HG02588 (cell line): ENCODE results near the gene COQ2.
"Not testable (repeated sequence)": the region's sequence is repeated elsewhere in the genome, so short reads cannot be mapped to it uniquely, and the experiment has no call there.

ENCODE experiments used
- ATAC-seq: cut with Tn5 transposase; IDR thresholded peaks from one replicate; pipeline ENCODE4 v1.9.1; 2021; ENCODE audit warnings: mild to moderate bottlenecking, moderate library complexity; ENCODE audit not compliant: unreplicated experiment

The COQ2 gene

DNA sequence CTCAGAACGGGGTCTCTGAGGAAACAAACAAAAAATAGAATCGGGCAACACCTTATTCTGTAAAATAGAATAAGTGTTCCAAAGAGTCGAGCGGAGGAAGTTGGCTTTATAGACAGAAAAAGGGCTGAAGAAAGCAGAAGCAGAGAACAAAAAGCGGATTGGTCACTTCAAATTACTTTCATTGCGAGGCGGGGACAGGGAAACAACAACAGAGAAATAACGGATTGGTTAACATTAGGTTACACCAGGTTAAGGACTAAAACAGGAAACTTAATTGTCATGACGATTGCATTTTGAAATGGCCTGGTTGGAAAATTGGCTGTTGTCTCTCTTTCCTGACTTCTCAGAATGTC is 433 bp upstream of the COQ2 start:
- ATAC-seq = no peak

DNA sequence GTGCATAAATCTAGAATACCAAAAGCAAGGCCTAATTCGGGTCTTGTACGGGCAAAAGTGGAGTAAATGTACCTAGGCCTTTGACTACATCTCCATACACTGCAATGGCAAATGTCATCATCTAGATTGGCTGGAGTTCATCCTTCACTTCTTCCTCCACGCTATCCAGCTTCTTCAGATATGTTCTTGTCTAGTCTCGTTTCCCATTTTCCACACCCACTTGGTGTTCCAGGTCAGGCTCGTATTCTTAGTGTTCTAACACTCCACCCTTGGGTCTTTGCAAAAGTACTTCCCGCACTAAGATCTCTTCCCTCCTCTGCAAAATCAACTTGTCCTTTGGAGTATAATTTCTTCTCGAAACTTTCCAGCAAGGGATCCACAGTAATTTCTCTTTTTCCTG is 1.4 kb downstream of the COQ2 start:
- ATAC-seq = no peak

DNA sequence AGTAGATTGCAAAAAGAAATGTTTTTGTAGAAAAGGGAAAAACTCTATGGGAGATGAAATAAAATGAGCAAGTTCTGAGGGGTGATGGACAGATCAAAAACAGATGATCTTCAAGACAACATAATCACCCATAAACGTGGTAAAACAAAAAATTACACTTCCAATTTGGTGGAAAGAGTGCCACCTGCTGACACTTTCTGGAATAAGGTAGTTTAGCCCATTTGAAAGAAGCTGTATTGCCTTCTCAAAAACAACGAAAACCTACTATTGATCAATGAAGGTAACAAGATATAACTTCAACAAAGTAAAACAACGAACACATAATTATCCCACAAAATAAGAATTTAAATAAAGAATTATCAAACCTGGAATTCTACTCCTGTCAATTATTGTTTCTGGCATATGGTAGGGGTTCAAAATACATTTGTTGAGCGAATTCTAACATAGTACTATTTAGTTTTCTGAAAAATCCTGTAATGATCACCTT is 2.5 kb downstream of the COQ2 start:
- no peak for ATAC-seq

DNA sequence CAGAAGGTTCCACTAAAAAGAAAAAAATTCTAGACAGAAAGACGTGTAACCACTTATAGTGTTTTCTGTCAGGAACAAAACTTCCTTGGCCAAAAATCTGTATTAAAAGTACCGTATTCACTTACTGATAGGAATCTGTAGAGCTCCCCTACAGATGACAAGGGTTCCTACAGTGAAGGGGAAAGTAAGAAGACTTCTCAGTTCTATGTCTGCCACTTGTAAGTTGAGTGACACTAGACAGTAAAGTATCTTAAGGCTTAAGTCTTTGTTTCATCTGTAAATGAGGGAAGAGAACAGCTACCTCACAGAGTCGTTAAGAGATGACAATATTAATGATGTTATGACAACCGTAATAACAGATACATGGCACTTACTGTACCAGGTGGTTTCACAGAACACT is 3.3 kb downstream of the COQ2 start:
- ATAC-seq = no peak

DNA sequence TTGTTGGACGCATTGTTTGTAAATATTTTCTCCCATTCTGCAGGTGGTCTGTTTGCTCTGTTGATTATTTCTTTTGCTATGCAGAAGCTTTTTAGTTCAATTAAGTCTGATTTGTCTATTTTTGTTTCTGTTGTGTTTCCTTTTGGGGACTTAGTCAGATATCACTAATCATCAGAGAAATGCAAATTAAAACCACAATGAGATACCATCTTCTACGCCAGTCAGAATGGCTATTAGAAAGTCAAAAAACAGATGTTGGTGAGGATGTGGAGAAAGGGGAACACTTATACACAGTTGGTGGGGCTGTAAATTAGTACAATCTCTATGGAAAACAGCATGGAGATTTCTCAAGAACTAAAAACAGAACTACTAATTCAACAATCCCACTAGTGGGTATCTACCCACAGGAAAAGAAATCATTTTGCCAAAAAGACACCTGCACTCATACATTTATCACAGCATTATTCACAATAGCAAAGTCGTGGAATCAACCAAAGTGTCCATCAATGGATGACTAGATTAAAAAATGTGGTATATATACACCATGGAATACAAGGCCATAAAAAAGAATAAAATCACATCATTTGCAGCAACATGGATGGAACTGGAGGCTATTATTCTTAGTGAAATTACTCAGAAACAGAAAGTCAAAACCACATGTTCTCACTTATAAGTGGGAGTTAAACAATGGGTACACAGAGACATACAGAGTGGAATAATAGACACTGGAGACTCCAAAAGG is 8.1 kb downstream of the COQ2 start:
- peak; percentile 77 for ATAC-seq

DNA sequence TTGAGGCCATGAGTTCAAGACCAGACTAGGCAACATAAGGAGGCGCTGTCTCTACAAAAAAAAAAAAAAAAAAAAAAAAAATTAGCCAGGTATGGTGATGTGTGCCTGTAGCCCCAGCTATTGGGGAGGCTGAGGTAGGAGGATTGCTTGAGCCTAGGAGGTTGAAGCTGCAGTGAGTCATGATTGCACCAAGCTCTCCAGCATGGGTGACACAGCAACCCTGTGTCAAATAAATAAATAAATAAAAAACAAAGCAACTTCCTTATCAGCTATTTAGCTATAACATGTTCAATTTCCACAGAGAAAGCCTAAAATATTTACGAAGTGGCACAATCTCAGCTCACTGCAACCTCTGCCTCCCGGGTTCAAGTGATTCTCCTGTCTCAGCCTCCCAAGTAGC is 10.7 kb downstream of the COQ2 start:
- not testable (repeated sequence) for ATAC-seq

DNA sequence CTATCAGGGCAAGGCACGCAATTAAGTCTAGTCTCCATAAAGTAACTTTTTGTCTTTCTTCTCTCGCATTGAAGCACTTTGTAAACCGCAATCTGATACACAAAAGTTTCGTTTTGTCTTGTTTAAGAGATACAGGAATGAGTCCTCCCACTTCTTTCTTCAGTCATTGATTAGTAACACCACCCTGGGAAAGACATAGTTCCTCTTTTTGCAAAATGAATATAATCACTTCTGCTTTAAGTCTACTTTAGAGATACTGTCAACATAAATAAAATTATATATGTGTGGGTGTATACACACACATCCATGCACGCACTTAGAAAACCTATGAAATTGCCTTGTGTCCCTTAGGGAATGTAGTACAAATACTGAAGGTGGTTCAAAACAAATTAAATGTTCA is 11.7 kb downstream of the COQ2 start:
- peak; percentile 83 for ATAC-seq

DNA sequence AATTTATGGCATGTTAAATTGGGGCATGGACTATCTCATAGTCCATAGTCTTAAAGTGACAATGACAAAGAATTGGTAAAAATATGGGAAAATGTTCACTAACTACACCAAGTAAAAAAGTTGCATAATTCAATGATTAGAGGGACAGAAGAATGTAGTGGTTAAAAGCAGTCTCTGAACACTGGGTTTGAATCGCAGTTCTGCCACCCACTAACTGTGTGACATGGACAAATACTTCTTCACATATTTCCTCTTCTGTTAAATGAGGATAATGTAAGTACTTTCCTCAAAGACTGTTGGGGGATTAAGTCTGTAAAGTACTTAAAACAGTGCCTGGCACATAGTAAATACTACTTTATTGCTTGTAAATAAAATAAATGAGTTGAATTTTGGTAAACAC is 15.3 kb downstream of the COQ2 start:
- no peak for ATAC-seq

DNA sequence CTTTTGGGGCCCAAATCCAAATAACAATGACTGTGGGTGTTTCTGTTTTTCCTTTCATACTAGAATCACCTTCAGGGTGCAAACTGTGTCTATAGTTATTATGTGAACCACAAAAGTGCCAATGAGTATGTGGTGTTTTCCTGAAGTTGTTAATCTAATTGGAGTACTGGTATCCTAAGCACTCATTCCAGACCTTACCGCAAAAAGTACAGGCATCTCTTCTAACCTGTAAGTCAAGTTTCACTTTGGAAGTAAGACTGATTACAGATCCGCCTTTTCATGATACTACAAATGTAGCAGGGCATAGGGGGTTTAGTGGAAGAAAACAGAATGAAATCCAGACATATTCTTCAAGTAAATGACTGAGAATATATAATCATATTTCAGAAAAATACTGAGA is 16.1 kb downstream of the COQ2 start:
- no peak for ATAC-seq

DNA sequence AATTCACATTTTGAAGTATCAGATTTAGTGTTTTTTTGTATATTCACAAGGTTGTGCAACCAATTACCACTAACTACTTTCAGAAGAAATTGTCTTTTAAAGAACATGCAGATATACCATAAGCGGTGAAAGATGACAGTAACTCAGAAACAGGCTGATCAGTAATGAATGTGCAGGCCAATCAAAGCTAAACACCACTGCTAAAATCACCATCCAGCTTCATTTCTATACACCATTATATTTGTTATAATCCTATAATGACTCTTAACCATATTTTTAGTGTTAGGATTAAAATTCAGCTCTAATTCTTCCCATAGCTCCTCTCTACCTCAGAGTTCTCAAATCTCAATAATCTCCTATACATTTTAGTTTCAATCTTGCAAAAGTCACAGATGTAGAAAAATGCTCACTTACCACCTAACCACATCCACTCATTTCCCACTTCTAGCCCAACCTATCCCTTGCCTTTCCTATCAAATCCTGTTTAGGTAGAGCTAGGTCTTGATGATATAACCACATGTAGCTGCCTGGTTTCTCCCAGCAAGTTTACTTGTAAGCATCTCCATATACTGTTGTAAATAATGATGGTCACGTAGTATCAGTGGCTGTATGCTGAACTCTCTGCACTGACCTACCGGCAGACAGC is 16.6 kb downstream of the COQ2 start:
- ATAC-seq = no peak

DNA sequence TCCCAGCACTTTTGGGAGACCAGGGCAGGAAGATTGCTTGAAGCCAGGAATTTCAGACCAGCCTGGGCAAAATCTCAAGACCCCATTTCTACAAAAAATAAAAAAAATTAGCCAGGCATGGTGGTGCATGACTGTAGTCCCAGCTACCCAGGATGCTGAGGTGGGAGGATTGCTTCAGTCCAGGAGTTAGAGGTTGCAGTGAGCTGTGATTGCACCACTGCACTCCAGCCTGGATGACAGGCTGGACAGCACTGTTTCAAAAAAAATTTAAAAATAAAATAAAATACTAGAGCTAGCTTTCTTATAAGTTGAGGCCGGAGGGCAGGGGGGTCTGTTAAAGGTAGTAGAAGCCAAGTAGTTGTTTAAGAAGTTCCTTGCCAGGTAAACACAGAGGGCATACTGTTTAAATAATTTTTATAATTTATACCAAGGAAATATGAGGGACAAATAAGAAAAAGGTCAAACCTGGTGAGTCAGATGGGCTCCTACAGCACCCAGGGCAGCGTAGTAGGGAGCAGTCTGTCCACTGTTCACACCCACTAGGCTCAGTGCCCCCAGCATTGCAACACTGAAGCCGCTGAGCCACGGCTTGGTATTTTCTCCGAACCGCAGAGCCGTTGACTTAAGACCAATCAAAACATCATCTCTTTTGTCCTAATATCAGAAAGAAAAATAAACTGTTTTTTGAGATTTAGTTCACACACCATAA is 17.3 kb downstream of the COQ2 start:
- no peak for ATAC-seq

DNA sequence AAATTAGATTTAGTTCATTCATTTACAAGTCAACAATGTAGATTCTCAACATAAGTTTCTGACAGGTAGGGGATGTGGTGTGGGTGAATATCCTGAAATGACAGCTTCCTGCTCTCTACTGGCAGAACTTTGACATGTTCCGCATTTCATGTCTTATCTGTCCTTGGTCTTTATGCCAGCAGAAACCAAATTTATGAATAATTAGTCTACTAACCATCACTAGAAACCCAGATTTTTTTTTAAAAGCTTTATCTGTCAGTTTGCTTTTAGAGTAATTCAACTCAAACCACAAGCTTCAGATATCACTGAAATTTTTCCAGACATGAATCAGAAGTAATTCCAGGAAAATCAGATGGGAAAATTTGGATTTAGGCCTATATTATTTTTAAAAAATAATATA is 17.9 kb downstream of the COQ2 start:
- ATAC-seq = no peak

DNA sequence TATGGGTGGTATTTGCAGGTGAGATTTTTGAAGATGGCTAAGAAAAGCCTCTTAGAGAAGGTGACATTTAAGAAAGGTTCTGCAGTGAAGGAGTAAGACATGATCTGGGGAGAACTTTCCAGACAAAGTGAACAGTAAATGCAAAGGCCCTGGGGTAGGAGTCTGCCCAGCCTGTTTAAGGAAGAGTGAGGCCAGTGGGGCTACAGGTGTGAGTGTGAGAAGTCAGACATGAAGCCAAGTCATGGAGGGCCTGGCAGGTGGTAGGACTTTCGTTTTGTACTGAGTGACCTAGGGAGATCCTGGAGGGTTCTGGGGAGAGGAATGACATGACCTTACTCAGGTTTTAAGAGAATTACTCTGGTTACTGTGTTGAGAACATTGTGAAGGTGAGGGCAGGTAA is 21.5 kb downstream of the COQ2 start:
- ATAC-seq = no peak

DNA sequence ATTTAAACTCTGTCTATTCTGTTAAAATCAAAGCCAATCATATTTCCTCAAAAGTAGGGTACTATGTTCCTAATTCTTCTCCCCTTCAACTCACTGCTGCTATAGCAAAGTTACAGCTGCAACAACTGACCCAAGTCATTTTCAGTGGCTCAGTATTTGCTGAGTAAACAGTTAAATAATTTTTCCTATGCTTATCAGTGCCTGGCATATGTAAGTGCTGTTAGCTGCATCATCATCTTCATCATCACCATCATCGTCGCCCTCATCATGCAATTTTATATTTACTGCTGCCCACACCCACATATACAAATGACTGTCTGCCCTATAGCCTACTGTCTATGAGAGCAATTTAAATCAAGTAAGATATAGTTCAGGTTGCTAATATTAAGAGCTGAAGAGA is 21.9 kb downstream of the COQ2 start:
- no peak for ATAC-seq

DNA sequence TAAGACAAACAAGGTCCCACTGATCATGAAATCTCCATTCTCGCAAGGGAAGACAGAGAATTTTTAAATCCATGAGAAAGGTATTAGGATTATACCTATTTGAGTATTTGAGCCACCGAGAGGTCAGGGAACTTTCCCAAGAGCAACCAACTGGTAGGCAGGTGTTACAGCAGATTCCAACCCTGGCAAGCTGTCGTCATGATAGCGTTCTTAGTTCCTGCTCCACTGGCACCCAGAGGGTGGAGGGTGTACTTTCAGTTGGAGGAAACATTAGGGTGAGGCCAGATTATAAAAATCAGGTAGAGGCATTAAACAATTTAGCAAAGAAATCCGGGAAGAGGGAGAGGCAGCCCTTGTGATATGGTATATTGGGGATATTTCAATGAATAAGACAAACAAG is 23.3 kb downstream of the COQ2 start:
- no peak for ATAC-seq

DNA sequence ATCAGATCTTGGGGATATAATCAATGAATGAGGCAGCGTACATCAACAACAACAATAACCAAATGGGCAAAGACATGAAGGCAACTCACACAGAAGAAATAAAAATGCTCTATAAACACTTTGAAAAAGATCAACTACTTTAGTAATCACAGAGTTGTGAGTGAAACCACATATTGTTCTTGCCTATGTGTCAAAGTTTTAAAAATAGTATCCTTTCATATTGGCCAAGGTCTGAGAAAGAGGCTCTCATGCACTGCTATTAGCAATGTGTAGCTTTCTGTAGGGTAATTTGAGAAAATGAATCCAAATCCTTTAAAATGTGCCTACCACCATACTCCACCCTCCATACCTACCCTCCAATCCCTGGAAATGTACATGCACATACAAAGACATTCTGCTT is 25.0 kb downstream of the COQ2 start:
- ATAC-seq = no peak

DNA sequence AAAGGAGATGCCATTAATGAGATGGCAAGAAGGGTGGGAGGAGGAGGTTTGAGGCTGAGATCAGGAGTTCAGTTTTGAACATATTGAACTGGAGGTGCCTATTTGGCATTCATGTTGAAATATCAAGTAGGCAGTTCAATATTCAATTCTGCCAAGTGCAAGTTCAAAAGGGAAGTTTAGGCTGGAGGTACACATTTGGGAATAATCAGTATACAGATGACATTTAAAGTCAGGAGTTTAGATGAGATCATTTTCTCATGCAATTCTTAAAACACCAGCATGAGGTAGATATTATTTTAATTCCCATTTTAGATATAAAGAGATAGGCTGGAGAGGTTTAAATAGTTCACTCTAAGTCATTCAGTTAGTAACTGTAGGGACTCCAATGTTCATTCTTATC is 26.1 kb downstream of the COQ2 start:
- ATAC-seq = no peak

DNA sequence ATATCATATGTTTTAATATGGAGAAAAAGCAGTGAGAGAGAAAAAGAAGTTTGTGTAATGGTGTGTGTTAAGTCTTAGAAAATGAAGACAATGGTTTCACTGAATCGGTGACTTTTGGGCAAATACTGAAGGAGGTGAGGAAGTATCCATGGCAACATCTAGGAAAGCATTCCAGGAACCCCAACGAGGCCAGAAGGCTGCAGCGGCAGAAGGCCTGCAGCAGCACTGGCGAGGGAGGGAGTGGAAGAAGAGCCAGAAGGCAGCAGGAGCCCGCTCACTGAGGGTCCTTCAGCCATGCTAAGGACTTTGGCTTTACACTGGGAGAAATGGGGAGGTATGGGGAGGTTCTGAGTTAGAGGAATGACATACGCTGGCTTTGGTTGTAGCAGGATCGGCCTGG is 26.8 kb downstream of the COQ2 start:
- no peak for ATAC-seq

DNA sequence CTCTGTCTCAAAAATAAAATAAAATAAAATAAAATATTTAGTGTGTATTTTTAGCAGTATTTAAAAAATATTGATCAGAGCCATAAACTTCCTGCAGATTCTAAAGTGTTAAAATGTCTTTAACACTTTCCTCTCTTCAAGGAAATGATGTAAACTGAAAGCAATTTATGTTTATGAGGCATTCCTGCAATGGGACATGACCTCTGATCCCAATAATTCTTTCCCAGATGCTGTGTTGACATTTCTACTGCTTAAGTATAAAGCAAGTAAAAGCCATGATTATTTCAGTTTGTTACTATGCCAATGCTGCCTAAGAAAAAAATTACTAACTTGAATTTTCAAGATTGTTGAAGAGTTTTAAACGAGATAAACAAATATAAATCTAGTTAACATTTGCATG is 29.0 kb downstream of the COQ2 start:
- ATAC-seq = no peak

DNA sequence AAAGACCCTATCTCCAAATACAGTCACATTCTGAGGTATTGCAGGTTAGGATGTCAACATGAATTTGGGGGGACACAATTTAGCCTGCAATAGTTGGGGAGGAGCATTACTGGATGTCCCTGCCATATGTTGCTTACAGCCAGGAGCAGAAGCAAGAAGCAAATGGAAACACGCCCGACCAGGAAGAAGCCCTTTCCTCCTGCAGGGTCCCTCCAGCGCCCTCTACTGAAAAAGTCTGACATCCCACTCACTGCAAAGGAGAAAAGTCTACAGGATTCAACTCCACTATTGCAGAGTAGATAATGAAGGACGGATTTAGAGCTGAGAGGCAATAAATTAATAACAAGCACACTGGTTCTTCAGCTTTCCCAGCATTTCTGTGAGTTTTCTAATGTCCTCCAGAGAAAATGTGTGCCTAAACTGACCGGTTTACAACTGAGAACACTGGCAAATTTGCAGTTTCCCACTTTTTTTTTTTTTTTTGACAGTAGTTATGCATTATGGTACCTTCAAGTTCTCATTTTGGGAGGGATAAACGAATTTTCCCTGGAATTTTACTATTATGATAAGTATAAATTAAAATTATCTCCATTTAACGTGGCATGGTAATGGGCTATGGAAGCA is 31.7 kb downstream of the COQ2 start:
- peak; percentile 69 for ATAC-seq

DNA sequence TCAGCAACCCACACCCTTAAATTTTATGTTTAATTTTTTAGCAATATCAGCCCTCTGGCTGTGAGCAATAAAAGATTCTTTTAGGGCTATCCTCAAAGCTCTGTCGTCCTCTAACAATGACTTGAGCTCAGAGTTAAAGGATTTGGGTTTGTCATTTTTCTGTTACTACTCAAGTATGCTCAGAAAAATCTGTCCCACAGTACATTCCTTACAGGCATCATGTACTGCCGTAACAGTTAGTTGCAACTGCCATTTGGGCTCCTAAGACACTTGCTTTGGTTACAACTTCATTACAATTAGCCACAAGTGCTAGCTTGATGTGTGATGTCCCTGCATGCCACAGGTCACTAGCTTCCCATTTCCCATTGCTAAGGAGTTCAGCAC is 33.2 kb downstream of the COQ2 start:
- ATAC-seq = no peak
